H1 (cell line): Measurements from ENCODE around the gene RPN2. TPM values are rescaled to one million over a fixed set of nuclear protein-coding genes. Genes with fewer than 3 reads are reported as not detected.

Experiments used
- CTCF ChIA-PET: fragments of 300-600 bp; sonication (Branson Sonifier 250); formaldehyde crosslinking; loops from one replicate; lab custom pipeline; 2021; ENCODE audit not compliant: partially characterized antibody; lab: Charles Lee
- POLR2A ChIA-PET: fragments of 300-600 bp; sonication (Branson Sonifier 250); formaldehyde crosslinking; loops from one replicate; lab custom pipeline; 2021; ENCODE audit warnings: inconsistent platforms; ENCODE audit not compliant: partially characterized antibody; lab: Charles Lee
- DNase-seq, 2 experiments: peaks; one replicate each; pipeline versions ENCODE4 v3.0.0 to v3.0.0-alpha.2; 2010 to 2022; ENCODE audit warnings: low spot score in 2 of 2, low read depth in 1 of 2, mixed read lengths in 1 of 2
- FAIRE-seq: peaks from 2 replicates; lab custom pipeline; 2011; peaks lifted over from hg19 to GRCh38; lab: Jason Lieb, UNC
- H2AFZ ChIP-seq: 2 replicates; pipeline ENCODE4 v1.8.1; 2012; ENCODE audit warnings: low read length, inconsistent platforms
- H2AK5ac ChIP-seq: 2 replicates; pipeline ENCODE4 v1.6.1; 2013; ENCODE audit warnings: low read depth, low read length
- H2BK120ac ChIP-seq: replicated peaks from 2 replicates; pipeline ENCODE3; 2013; ENCODE audit warnings: low read depth, low read length, inconsistent platforms
- H2BK12ac ChIP-seq: 2 replicates; pipeline ENCODE4 v1.6.1; 2013; ENCODE audit warnings: low read depth, low read length
- H2BK15ac ChIP-seq: 2 replicates; pipeline ENCODE4 v1.6.1; 2013; ENCODE audit warnings: low read length
- H2BK20ac ChIP-seq: 2 replicates; pipeline ENCODE4 v1.6.1; 2013; ENCODE audit warnings: low read length
- H2BK5ac ChIP-seq: 2 replicates; pipeline ENCODE4 v1.6.1; 2013; ENCODE audit warnings: low read depth, low read length
- H3K14ac ChIP-seq: 2 replicates; pipeline ENCODE4 v1.6.1; 2013; ENCODE audit warnings: inconsistent platforms; ENCODE audit not compliant: insufficient read length
- H3K18ac ChIP-seq: 2 replicates; pipeline ENCODE4 v1.6.1; 2013; ENCODE audit warnings: low read length; ENCODE audit errors: extremely low read depth
- H3K23ac ChIP-seq: 2 replicates; pipeline ENCODE4 v1.6.1; 2013; ENCODE audit warnings: inconsistent platforms; ENCODE audit not compliant: insufficient read length
- H3K23me2 ChIP-seq: 2 replicates; pipeline ENCODE4 v1.6.1; 2013; ENCODE audit warnings: low read depth, low read length
- H3K27ac ChIP-seq: 2 replicates; pipeline ENCODE4 v1.6.1; 2011; ENCODE audit warnings: low read depth, low read length, inconsistent platforms
- H3K27me3 ChIP-seq, 4 experiments: replicated peaks in 1 of 4; 1 replicate in 1 of 4; 2 replicates in 3 of 4; pipeline versions ENCODE4 v1.6.1 to v1.8.1; 2011 to 2013; ENCODE audit warnings: low read length in 3 of 4, mild to moderate bottlenecking in 3 of 4, inconsistent platforms in 2 of 4, mixed read lengths in 2 of 4, moderate library complexity in 1 of 4; ENCODE audit not compliant: control insufficient read depth in 3 of 4, insufficient read depth in 3 of 4; ENCODE audit errors: extremely low read depth in 1 of 4
- H3K36me3 ChIP-seq, 4 experiments: 2 replicates each; pipeline versions ENCODE4 v1.6.1 to v1.8.1; 2011 to 2013; ENCODE audit warnings: mild to moderate bottlenecking in 4 of 4, low read length in 3 of 4, moderate library complexity in 2 of 4, control low read depth in 1 of 4, inconsistent platforms in 1 of 4; ENCODE audit not compliant: insufficient read depth in 4 of 4, control insufficient read depth in 2 of 4
- H3K4ac ChIP-seq: replicated peaks from 2 replicates; pipeline ENCODE3; 2013; ENCODE audit warnings: low read length, low read depth, mixed read lengths, inconsistent platforms; ENCODE audit not compliant: insufficient read length
- H3K4me1 ChIP-seq, 4 experiments: replicated peaks in 1 of 4; 1 replicate in 1 of 4; 2 replicates in 3 of 4; pipeline versions ENCODE4 v1.6.1 to v1.8.1; 2011 to 2013; ENCODE audit warnings: low read length in 3 of 4, inconsistent platforms in 2 of 4, mixed read lengths in 1 of 4; ENCODE audit not compliant: insufficient read depth in 4 of 4, control insufficient read depth in 3 of 4
- H3K4me2 ChIP-seq, 2 experiments: 2 replicates each; pipeline versions ENCODE4 v1.6.1 to v1.8.1; 2011 to 2013; ENCODE audit warnings: low read depth in 2 of 2, low read length in 2 of 2, control low read depth in 1 of 2, inconsistent platforms in 1 of 2, mild to moderate bottlenecking in 1 of 2; ENCODE audit not compliant: insufficient read depth in 1 of 2
- H3K4me3 ChIP-seq, 4 experiments: fragments of 200-600, 300-600 bp in 1 of 4; sonication (generic), shearing (Covaris generic), sonication (Bioruptor Twin) in 1 of 4; 2 replicates each; pipeline versions ENCODE4 v1.5.1 to v1.8.1; 2011 to 2016; ENCODE audit warnings: low read length in 4 of 4, low read depth in 3 of 4, control low read depth in 2 of 4, inconsistent platforms in 2 of 4, mild to moderate bottlenecking in 2 of 4, mixed read lengths in 1 of 4, moderate library complexity in 1 of 4; ENCODE audit not compliant: insufficient read depth in 2 of 4; ENCODE audit errors: extremely low read depth in 1 of 4
- H3K56ac ChIP-seq: replicated peaks from 2 replicates; pipeline ENCODE3; 2013; ENCODE audit warnings: low read depth, mild to moderate bottlenecking, mixed read lengths, low read length, inconsistent platforms; ENCODE audit not compliant: insufficient read length
- H3K79me1 ChIP-seq: 2 replicates; pipeline ENCODE4 v1.6.1; 2013; ENCODE audit warnings: low read depth, low read length, control low read depth
- H3K79me2 ChIP-seq, 2 experiments: 2 replicates each; pipeline versions ENCODE4 v1.6.1 to v1.8.1; 2012 to 2013; ENCODE audit warnings: low read length in 2 of 2, mild to moderate bottlenecking in 2 of 2, inconsistent platforms in 1 of 2; ENCODE audit not compliant: insufficient read depth in 2 of 2, control insufficient read depth in 1 of 2
- H3K9ac ChIP-seq, 4 experiments: replicated peaks in 1 of 4; 1 replicate in 1 of 4; 2 replicates in 3 of 4; pipeline versions ENCODE4 v1.6.1 to v1.8.1; 2011 to 2013; ENCODE audit warnings: low read depth in 3 of 4, low read length in 3 of 4, control low read depth in 2 of 4, mild to moderate bottlenecking in 2 of 4, moderate library complexity in 2 of 4, inconsistent platforms in 1 of 4; ENCODE audit errors: extremely low read depth in 1 of 4
- H3K9me3 ChIP-seq, 2 experiments: 2 replicates each; pipeline versions ENCODE4 v1.6.1 to v1.8.1; 2012 to 2013; ENCODE audit warnings: mild to moderate bottlenecking in 2 of 2, moderate library complexity in 2 of 2, control low read depth in 1 of 2, inconsistent platforms in 1 of 2, low read depth in 1 of 2, low read length in 1 of 2, mixed read lengths in 1 of 2; ENCODE audit not compliant: insufficient read depth in 2 of 2
- H4K20me1 ChIP-seq, 2 experiments: replicated peaks in 1 of 2; 2 replicates each; pipeline versions ENCODE3 to v1.8.1; 2011 to 2013; ENCODE audit warnings: inconsistent platforms in 2 of 2, low read length in 2 of 2, mild to moderate bottlenecking in 1 of 2; ENCODE audit not compliant: insufficient read depth in 2 of 2, control insufficient read depth in 1 of 2
- H4K5ac ChIP-seq: 2 replicates; pipeline ENCODE4 v1.6.1; 2013; ENCODE audit warnings: low read length, low read depth, mixed read lengths, inconsistent platforms; ENCODE audit not compliant: insufficient read length
- H4K8ac ChIP-seq: 2 replicates; pipeline ENCODE4 v1.8.0; 2013; ENCODE audit warnings: mild to moderate bottlenecking, moderate library complexity, low read length, inconsistent platforms; ENCODE audit not compliant: insufficient read depth; ENCODE audit errors: extremely low read depth
- H4K91ac ChIP-seq: replicated peaks from 2 replicates; pipeline ENCODE3; 2013; ENCODE audit warnings: low read length, mixed read lengths, inconsistent platforms; ENCODE audit not compliant: insufficient read length
- BRCA1 ChIP-seq: IDR thresholded peaks from 2 replicates; pipeline ENCODE4 v1.6.1; 2012; ENCODE audit warnings: low read depth, low read length, improper control_type of control experiment
- CBX5 ChIP-seq: fragments of 300-800, 300-1000 bp; sonication (generic); IDR thresholded peaks from 2 replicates; pipeline ENCODE4 v1.7.1; 2016; ENCODE audit warnings: antibody characterized with exemption, low read length, low read depth
- CHD2 ChIP-seq: IDR thresholded peaks from 2 replicates; pipeline ENCODE4 v1.6.1; 2012; ENCODE audit warnings: low read length, improper control_type of control experiment
- EP300 ChIP-seq, 2 experiments: IDR thresholded peaks; 1 replicate in 1 of 2; 2 replicates in 1 of 2; pipeline ENCODE4 v1.6.1; 2011 to 2012; ENCODE audit warnings: low read depth in 2 of 2, low read length in 2 of 2, mild to moderate bottlenecking in 2 of 2, borderline replicate concordance in 1 of 2, inconsistent platforms in 1 of 2, moderate library complexity in 1 of 2
- HDAC2 ChIP-seq, 2 experiments: fragments of 300-600 bp in 1 of 2; sonication (generic) in 1 of 2; IDR thresholded peaks; 2 replicates each; pipeline ENCODE4 v1.6.1; 2011 to 2012; ENCODE audit warnings: low read depth in 2 of 2, low read length in 2 of 2, mild to moderate bottlenecking in 2 of 2, moderate library complexity in 2 of 2, borderline replicate concordance in 1 of 2, inconsistent platforms in 1 of 2
- KDM5A ChIP-seq: fragments of 200-600 bp; IDR thresholded peaks from 2 replicates; pipeline ENCODE4 v1.7.1; 2012; ENCODE audit warnings: mild to moderate bottlenecking, low read length, inconsistent platforms, mixed read lengths
- NRF1 ChIP-seq: IDR thresholded peaks from 2 replicates; pipeline ENCODE4 v1.6.1; 2011; ENCODE audit warnings: mild to moderate bottlenecking, low read depth, low read length, improper control_type of control experiment
- PHF8 ChIP-seq: fragments of 200-600 bp; sonication (generic); conservative IDR thresholded peaks from 2 replicates; pipeline ENCODE4 v1.7.1; 2012; ENCODE audit warnings: low read depth, mild to moderate bottlenecking, inconsistent platforms, low read length, moderate library complexity
- RAD21 ChIP-seq, 2 experiments: IDR thresholded peaks in 1 of 2; conservative IDR thresholded peaks in 1 of 2; 2 replicates each; pipeline ENCODE4 v1.6.1; 2011; ENCODE audit warnings: low read depth in 2 of 2, low read length in 2 of 2, improper control_type of control experiment in 1 of 2, inconsistent platforms in 1 of 2, mild to moderate bottlenecking in 1 of 2, moderate library complexity in 1 of 2
- SIX5 ChIP-seq: IDR thresholded peaks from 2 replicates; pipeline ENCODE4 v1.6.1; 2011; ENCODE audit warnings: mild to moderate bottlenecking, low read depth, low read length
- SRF ChIP-seq: IDR thresholded peaks from 2 replicates; pipeline ENCODE4 v1.6.1; 2011; ENCODE audit warnings: mild to moderate bottlenecking, low read depth, low read length, moderate library complexity
- ZNF274 ChIP-seq: IDR thresholded peaks from 2 replicates; pipeline ENCODE4 v1.7.0; 2012; ENCODE audit warnings: low read length, borderline replicate concordance; ENCODE audit errors: extremely low read depth
- WGBS, 2 experiments: shearing (Covaris generic) in 1 of 2; methylation state at CpG; one replicate each; pipeline versions ENCODE4 v1.1.6 to v1.1.7; 2013 to 2015; ENCODE audit warnings: low lambda C conversion rate in 2 of 2, mixed read lengths in 2 of 2, inconsistent platforms in 1 of 2, low coverage in 1 of 2, missing lambda C conversion rate in 1 of 2; ENCODE audit not compliant: insufficient replicate concordance in 2 of 2, insufficient coverage in 1 of 2, insufficient read length in 1 of 2; ENCODE audit errors: extremely low coverage in 1 of 2, missing lambda C conversion rate in 1 of 2; 5-methylcytosine and 5-hydroxymethylcytosine counted together
- polyA plus RNA-seq, 7 experiments: library from polyadenylated mRNA; depleted of rRNA in 3 of 7; stranded (reverse) in 5 of 7; unstranded in 2 of 7; fragments of >200 nt in 5 of 7; fragments of 200-250 nt in 2 of 7; gene quantifications; 1 replicate in 5 of 7; 2 replicates in 1 of 7; 4 replicates in 1 of 7; pipeline versions ENCODE4 v1.2.1 to v1.2.3, GENCODE V29; 2011 to 2013; ENCODE audit warnings: missing spikeins in 2 of 7, mixed read lengths in 2 of 7
- total RNA-seq: library from RNA; stranded (reverse); fragmentation: NEBNext Ultra II Directional; extraction: Animal tissue kit (Norgen Biotek cat#: 25700); gene quantifications from 2 replicates; pipeline ENCODE4 v1.2.1, GENCODE V29; 2021

Gene RPN2
- total and polyA plus RNA-seq, 2 of the 8 experiments (the other 6 are each of a cell fraction or from before 2014, with no cell fraction given), result 236 to 379 TPM

DNA sequence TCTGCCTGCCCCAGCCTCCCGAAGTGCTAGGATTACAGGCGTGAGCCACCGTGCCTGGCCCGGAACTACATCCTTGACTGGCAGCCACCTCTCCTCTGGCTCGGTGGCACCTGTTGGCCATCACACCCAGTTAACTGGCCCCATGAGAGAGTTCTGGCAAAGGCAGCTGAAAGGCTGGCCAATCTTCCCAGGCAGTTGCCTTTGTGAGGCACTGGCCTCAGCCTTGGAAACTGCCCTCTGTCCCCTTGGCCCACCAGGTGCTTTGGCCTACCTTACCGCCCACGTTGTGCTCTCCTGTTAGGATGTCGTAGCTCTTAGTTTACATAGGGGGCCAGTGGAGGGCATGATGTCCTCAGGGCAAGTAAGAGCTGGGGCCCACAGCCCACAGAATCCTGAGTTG, 100.7 kb downstream of the RPN2 start:
- no peak overlapping the region for H2BK5ac ChIP-seq
- POLR2A ChIA-PET, result interaction anchor here (0.9 to 2.0 kb wide), 5 partner anchors 9 to 117 kb away, joined by 3 to 11 read pairs (median 3); partner anchors contain the start of gene MANBAL
- TF ChIP-seq RAD21 (IDR thresholded peaks at IDR 0.05 in 1 of 2, conservative IDR thresholded peaks at IDR 0.05 in 1 of 2; ENCODE audit: low read depth in 2 of 2, low read length in 2 of 2) (no peak), SRF (no peak), SIX5 (no peak), CHD2 (no peak), PHF8 (no peak), HDAC2 (IDR thresholded peaks at IDR 0.05; ENCODE audit: borderline replicate concordance in 1 of 2, low read depth in 2 of 2, low read length in 2 of 2) (no peak), KDM5A (no peak), BRCA1 (no peak), ZNF274 (no peak), NRF1 (no peak), EP300 (IDR thresholded peaks at IDR 0.05; ENCODE audit: borderline replicate concordance in 1 of 2, low read depth in 2 of 2, low read length in 2 of 2) (no peak), CBX5 (no peak)

More for the DNA sequence above, 100.7 kb downstream of the RPN2 start:
- no peak overlapping the region for H3K4me2 ChIP-seq
- no peaks in the 10 kb centered on the region for H3K79me2 ChIP-seq
- H3K4ac ChIP-seq, result no peak overlapping the region
- H3K23me2 ChIP-seq, result no peaks in the 10 kb centered on the region
- H3K79me1 ChIP-seq, result no peaks in the 10 kb centered on the region
- H4K91ac ChIP-seq, result no peak overlapping the region
- 0 out of 2 replicates have a peak overlapping the region, but pooled peaks have one; percentile 40 for H2BK12ac ChIP-seq
- no peak overlapping the region for H4K5ac ChIP-seq
- no peaks in the 10 kb centered on the region for H3K27me3 ChIP-seq
- no peak overlapping the region for H3K9ac ChIP-seq
- CTCF ChIA-PET, result interaction anchor here (0.5 to 8.2 kb wide), 15 partner anchors 10 to 270 kb away, joined by 3 to 91 read pairs (median 4); partner anchors contain the start of gene MANBAL
- H4K20me1 ChIP-seq, result no peaks in the 10 kb centered on the region
- 81% methylated on average over 8 of the region's 8 CpGs; no CpG with 5 or more reads in 1 of the 2 experiments for WGBS, 2 experiments
- peak overlapping the region; percentile 57; the same call in 1 of the 2 replicates for H2AFZ ChIP-seq
- H3K56ac ChIP-seq, result no peak overlapping the region
- no peak overlapping the region for H3K23ac ChIP-seq
- no peak overlapping the region for H3K27ac ChIP-seq
- no peak overlapping the region for H2BK120ac ChIP-seq
- no peaks in the 10 kb centered on the region for H3K36me3 ChIP-seq
- no peak overlapping the region for H2BK15ac ChIP-seq
- FAIRE-seq, result no peak
- H3K18ac ChIP-seq, result 0 out of 2 replicates have a peak overlapping the region, but pooled peaks have one; percentile 42
- peaks cover 0 to 16% (median 0%) of the 10 kb centered on the region in 4 experiments; a peak in 2 of 7 replicates for H3K4me1 ChIP-seq
- no peak for DNase-seq
- 0 out of 2 replicates have a peak overlapping the region, but pooled peaks have one; percentile 25 for H2BK20ac ChIP-seq
- no peaks in the 10 kb centered on the region for H3K9me3 ChIP-seq
- H3K4me3 ChIP-seq, result no peak overlapping the region
- H4K8ac ChIP-seq, result no peak overlapping the region
- H2AK5ac ChIP-seq, result no peak overlapping the region
- no peak overlapping the region for H3K14ac ChIP-seq
